Activated B cell treated with CpG ODN at 0.5 μM for 24 hours (primary cell): ENCODE data around the gene PSEN1. TPM values are rescaled to one million over a fixed set of nuclear protein-coding genes. Genes with fewer than 3 reads are reported as not detected.

ENCODE experiments used
- ATAC-seq: fragments of 200-7000 bp; cut with Tn5 transposase; one replicate; pipeline ENCODE4 v1.10.0; 2021; ENCODE audit warnings: low read depth, mild to moderate bottlenecking, moderate library complexity
- CTCF ChIA-PET: fragments of 350-600 bp; sonication (Branson Sonifier 250); formaldehyde crosslinking; loops from one replicate; lab custom pipeline; 2021; ENCODE audit warnings: antibody characterized with exemption; lab: Charles Lee
- POLR2A ChIA-PET: fragments of 350-600 bp; sonication (Branson Sonifier 250); formaldehyde crosslinking; loops from one replicate; lab custom pipeline; 2021; ENCODE audit warnings: antibody characterized with exemption; lab: Charles Lee
- DNase-seq: peaks from one replicate; pipeline ENCODE4 v3.0.0; 2022
- H3K27ac Mint-ChIP-seq: one replicate; pipeline ENCODE4 v1.8.0; 2020; ENCODE audit warnings: mixed read lengths
- H3K27me3 Mint-ChIP-seq: one replicate; pipeline ENCODE4 v1.8.0; 2021; ENCODE audit warnings: mixed read lengths
- H3K36me3 Mint-ChIP-seq: one replicate; pipeline ENCODE4 v1.8.0; 2021; ENCODE audit warnings: low read depth, mixed read lengths
- H3K4me1 Mint-ChIP-seq: one replicate; pipeline ENCODE4 v1.8.0; 2021; ENCODE audit warnings: mixed read lengths
- H3K4me3 Mint-ChIP-seq: one replicate; pipeline ENCODE4 v1.8.0; 2020; ENCODE audit warnings: mild to moderate bottlenecking, mixed read lengths
- H3K9me3 Mint-ChIP-seq: one replicate; pipeline ENCODE4 v1.8.0; 2020; ENCODE audit warnings: mixed read lengths
- CTCF ChIP-seq: fragments of 200-600 bp; IDR thresholded peaks from one replicate; pipeline ENCODE4 v1.8.0; 2022; ENCODE audit warnings: antibody characterized with exemption, mild to moderate bottlenecking
- intact Hi-C: fragments of 100-400 bp; cut with micrococcal nuclease; formaldehyde crosslinking; loops from one replicate; pipeline ENCODE4 v1.15.1; 2024
- total RNA-seq: library from RNA; stranded (reverse); gene quantifications from 2 replicates; pipeline ENCODE4 v1.2.3, GENCODE V29; 2022

The PSEN1 gene
- total RNA-seq, 1 donor from 2014 or later = 38.6 TPM

GRCh38 chr14:73125746-73126145, 10.6 kb upstream of the PSEN1 start:
- Mint-ChIP-seq H3K4me3 (no peak overlapping the region), H3K36me3 (peaks cover 41% of the 10 kb centered on the region), H3K27me3 (no peaks in the 10 kb centered on the region), H3K4me1 (no peaks in the 10 kb centered on the region), H3K9me3 (no peaks in the 10 kb centered on the region), H3K27ac (no peak overlapping the region)
- intact Hi-C loops = no loop called here
- no peak for TF ChIP-seq CTCF
- POLR2A ChIA-PET = interaction anchor here (0.6 to 1.2 kb wide), 2 partner anchors 11 to 623 kb away, joined by 5 to 7 read pairs; partner anchors contain the start of gene PSEN1
- ATAC-seq (no peak), DNase-seq (no peak)
- CTCF ChIA-PET = no interaction called here

GRCh38 chr14:73133795-73134194, 2.5 kb upstream of the PSEN1 start:
- Mint-ChIP-seq H3K4me1 (peaks cover 22% of the 10 kb centered on the region), H3K36me3 (peaks cover 12% of the 10 kb centered on the region), H3K9me3 (peaks cover 8% of the 10 kb centered on the region), H3K4me3 (no peak overlapping the region), H3K27me3 (no peaks in the 10 kb centered on the region), H3K27ac (no peak overlapping the region)
- no peak for TF ChIP-seq CTCF
- POLR2A ChIA-PET = no interaction called here
- no peak for ATAC-seq
- intact Hi-C loops = no loop called here
- CTCF ChIA-PET = no interaction called here
- DNase-seq = no peak

GRCh38 chr14:73136085-73136386, 271 bp upstream of the PSEN1 start:
- DNase-seq (no peak), ATAC-seq (no peak)
- Mint-ChIP-seq H3K27me3 (no peaks in the 10 kb centered on the region), H3K36me3 (peaks cover 19% of the 10 kb centered on the region), H3K27ac (peak overlapping the region; percentile 98), H3K4me3 (peak overlapping the region; percentile 95), H3K9me3 (peaks cover 8% of the 10 kb centered on the region), H3K4me1 (peaks cover 32% of the 10 kb centered on the region)
- intact Hi-C loops = loop anchor here (1.0 to 5.0 kb wide), 6 partner anchors 78 to 1577 kb away; partner anchors contain the start of genes ALDH6A1, AREL1, DCAF4 and FCF1
- POLR2A ChIA-PET = interaction anchor here (0.6 to 2.3 kb wide), 15 partner anchors 8 to 1057 kb away, joined by 3 to 47 read pairs (median 4); partner anchors contain the start of genes DCAF4, DPF3, RBM25 and ZFYVE1
- no peak for TF ChIP-seq CTCF
- CTCF ChIA-PET = no interaction called here

GRCh38 chr14:73140811-73141323, 4.6 kb downstream of the PSEN1 start:
- POLR2A ChIA-PET = no interaction called here
- Mint-ChIP-seq H3K9me3 (no peaks in the 10 kb centered on the region), H3K27ac (peak overlapping the region; percentile 19), H3K27me3 (no peaks in the 10 kb centered on the region), H3K36me3 (peaks cover 29% of the 10 kb centered on the region), H3K4me1 (peaks cover 42% of the 10 kb centered on the region), H3K4me3 (no peak overlapping the region)
- DNase-seq = no peak
- TF ChIP-seq CTCF = no peak
- ATAC-seq = no peak
- intact Hi-C loops = no loop called here
- CTCF ChIA-PET = no interaction called here

GRCh38 chr14:73142216-73142615, 5.9 kb downstream of the PSEN1 start:
- intact Hi-C loops = no loop called here
- TF ChIP-seq CTCF = no peak
- no peak for ATAC-seq
- Mint-ChIP-seq H3K36me3 (peaks cover 23% of the 10 kb centered on the region), H3K27ac (no peak overlapping the region), H3K4me1 (peaks cover 30% of the 10 kb centered on the region), H3K4me3 (no peak overlapping the region), H3K9me3 (no peaks in the 10 kb centered on the region), H3K27me3 (no peaks in the 10 kb centered on the region)
- CTCF ChIA-PET = no interaction called here
- POLR2A ChIA-PET = interaction anchor here (0.5 to 0.6 kb wide), 2 partner anchors 23 to 205 kb away, joined by 4 read pairs; no protein-coding TSS in a partner anchor
- DNase-seq = no peak
